HG03378 (cell line): ENCODE measurements around the gene RYR3.

Source experiments
- ATAC-seq: cut with Tn5 transposase; IDR thresholded peaks from one replicate; pipeline ENCODE4 v1.9.1; 2021; ENCODE audit warnings: mild to moderate bottlenecking, moderate library complexity; ENCODE audit not compliant: unreplicated experiment

RYR3 gene

DNA sequence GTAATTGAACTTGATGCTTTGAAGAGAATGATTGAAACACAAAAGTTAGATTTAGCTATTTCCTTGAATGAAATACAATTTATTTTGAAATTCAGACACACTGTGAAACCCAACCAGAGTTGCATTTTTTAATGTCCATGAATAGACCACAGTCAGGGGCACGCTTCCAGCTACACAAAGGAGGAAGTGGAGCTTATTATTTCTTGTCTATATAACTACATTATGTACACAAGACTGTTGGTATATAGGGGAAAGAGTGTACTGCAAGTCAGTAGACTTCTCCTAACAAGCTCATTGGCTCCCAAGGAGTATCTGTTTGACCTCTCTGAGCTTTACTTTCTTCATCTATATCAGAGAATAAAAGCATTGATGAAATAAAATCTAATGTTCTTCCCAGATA, 326.2 kb downstream of the RYR3 start:
- no peak for ATAC-seq

DNA sequence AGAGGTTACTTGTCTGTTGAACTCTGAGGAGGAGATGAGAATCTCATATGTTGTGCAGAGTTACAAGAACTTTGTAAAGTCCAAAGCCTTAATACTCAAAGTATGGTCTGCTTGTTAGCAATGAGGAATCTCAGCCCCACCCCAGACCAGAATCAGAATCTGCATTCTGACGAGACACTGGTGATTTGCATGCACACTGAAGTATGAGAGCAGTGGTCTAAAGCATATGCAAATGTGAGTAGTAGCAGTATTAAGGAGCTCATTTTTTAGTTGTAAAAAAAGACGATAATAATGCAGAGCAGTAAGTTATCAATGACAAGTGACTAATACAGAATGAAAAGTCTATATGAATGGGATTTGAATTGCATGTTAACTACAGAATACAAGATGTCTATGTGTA, 327.7 kb downstream of the RYR3 start:
- ATAC-seq, result no peak

DNA sequence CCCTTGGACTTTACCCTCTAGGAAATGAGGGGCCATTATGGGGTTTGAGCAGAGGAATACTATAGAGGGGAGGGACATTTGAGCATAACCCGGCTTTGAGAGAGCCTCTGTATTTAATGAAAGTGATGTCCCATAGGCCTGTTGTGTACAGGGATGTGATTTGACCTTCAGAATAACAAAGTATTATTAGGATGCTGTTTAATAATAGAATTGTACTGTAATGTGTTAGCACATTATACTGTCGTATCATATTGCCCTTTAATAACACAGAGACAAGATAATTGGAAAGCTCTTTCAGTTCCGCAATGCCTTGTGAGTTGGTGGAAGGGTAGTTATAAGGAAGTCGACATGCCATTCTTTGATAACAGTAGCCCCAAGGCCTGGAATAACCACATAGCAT, 328.3 kb downstream of the RYR3 start:
- no peak for ATAC-seq

DNA sequence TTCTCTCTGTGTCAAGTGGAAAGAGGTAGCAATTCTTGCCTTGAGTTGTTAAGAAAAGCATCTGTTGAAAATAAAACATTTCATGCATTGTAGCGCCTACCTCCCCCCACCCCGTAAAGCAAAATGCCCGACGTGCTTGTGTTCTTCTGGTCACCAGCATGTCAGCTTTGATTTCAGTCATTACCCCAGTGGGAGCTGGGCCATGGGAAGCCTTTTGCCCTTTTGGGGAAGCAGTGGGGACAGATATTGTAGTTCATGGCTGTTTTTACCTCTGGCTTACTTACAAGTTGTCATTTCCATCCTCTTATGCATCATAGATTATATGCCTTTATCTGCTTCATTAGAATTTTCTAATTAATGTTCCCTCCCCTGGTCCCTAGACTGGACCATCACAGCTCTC, 328.7 kb downstream of the RYR3 start:
- ATAC-seq, result no peak

DNA sequence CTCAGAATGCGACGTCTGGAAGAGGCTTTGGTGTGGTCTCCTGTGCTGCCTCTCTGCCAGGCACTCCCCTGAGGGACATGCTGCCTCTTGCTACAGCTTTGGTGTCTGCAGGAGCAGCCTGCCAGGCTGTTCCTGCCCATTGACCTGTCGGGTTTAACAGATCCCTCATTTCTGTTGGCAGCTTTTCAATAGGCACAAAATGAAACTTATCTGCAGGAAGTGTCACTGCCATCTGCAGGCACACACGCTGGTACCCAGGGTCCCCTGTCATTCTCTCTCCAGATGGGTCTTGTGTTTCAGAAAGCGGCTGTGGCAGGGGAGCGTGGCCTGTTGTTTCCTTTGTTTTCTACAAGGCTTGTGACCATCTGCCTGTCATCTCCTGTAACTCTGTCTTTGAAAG, 329.2 kb downstream of the RYR3 start:
- no peak for ATAC-seq

DNA sequence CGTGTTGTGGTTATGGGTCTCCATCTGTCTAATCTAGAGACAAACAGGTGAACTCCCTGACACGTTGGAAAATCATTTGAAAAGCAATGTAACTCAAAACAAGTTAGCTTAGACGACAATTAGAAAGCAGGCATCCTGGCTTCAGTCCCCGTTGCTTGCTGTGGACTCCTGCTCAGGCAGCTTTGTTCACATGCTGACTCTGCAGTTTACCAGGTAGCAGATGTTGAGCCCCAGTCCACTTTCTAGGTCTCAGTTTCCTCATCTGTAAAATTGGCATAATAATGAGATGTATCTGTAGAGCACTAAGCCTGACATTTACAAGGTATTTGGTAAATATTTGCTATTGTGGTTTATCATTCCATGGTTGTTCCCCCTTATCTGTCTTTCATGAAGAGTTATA, 330.3 kb downstream of the RYR3 start:
- no peak for ATAC-seq

DNA sequence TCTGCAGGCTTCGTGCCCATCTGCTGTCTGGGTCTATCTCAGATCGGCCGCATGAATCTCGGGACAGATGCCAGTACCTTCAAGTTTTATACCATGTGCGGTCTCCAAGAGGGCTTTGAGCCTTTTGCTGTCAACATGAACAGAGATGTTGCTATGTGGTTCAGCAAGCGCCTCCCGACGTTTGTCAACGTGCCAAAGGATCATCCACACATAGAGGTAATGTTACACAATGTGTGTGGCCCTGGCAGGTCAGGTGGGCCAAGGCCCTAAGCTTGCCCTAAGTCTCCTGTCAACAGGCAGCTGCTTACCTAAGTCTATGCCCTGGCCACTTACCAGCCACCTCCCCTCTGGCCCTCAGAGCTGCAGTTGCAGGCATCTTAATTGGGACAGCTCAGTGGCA, 333.5 kb downstream of the RYR3 start:
- no peak for ATAC-seq

DNA sequence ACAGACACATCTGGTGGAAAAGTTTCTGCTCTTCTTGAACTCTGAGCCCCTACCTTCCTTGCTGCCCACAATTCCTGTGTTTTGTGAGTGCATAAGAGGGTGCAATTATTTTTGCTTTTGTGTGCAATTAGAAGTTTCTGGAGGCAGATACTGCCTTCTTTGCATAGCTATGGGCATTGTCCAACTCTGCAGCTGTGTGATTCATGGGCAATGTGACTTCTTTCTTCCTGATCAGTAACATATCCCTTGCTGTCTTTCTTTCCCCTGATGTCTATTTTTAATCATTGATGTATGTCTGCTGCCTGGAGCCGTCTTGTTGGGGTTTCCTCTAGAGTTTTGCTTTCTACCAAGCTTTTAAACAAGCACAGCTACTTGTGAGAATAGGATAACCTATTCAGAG, 336.0 kb downstream of the RYR3 start:
- no peak for ATAC-seq

DNA sequence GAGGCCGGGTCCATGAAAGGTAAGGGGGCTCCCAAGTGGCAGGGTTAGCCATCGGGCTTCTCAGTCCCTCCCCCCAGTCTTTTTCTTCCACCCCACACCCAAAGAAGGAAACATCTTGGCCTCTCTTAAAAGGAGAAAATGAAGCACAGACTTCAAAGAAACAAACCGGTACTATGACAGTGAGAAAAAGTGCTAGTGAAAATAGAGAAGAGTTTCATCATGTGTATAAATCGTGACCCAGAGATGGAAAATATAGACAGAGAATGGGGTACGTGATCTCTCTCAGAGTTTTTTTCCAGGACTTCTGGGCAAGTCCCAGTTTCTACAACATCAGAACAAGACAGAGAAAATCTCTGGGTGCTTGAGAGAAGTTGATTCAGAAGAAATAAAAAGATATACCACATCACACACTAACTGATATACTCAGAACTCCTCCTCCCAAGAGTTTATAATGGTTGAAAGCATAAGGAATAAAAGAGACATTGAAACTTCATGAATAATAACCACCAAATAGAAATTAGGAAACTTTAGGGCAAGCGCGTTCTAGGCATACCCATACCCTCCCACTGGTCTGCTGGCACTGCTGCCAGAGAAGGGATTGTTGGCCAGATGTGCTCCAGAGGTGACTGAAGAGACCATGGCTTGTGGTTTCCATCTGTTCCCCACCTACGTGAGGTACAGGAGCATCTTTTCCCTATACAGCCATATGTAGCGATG, 338.6 kb downstream of the RYR3 start:
- ATAC-seq, result no peak

DNA sequence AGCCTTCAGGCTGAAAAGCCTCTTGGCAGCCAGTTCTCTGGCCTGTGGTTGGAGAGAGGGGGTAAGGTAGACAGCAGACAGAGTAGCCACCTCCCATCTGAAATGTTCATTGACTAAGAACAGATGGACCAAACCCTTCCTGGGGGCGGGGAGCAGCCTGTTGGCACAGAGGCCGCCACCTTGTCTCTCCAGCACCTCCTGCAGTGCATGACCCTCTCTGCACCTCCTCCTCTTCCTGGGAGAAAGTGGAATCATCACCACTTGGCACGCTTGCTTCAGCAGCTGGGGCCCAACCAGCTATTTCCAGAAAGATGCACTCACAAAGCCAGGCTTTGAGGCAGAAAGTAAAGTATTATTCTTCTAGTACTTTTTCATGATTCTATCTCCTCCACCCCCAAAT, 344.1 kb downstream of the RYR3 start:
- ATAC-seq, result no peak

DNA sequence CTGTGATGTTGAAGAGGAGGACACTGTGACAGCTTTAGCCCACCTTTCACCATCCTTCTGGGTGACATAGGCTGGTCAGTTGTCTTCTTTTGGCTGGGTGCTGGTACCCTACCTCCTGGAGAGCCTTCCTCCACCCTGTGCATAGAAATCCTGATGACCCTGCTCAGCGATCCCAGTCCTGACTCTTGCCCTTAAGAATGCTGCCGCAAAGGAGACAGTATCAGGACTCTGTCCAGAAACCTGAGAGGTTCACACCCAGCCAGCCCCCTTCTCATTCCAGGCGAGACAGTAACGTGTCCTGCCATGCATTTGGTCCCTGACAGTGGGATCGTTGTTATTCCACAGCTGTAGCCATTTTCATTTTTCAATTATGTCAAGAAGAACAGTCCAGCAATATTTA, 344.7 kb downstream of the RYR3 start:
- ATAC-seq, result no peak

DNA sequence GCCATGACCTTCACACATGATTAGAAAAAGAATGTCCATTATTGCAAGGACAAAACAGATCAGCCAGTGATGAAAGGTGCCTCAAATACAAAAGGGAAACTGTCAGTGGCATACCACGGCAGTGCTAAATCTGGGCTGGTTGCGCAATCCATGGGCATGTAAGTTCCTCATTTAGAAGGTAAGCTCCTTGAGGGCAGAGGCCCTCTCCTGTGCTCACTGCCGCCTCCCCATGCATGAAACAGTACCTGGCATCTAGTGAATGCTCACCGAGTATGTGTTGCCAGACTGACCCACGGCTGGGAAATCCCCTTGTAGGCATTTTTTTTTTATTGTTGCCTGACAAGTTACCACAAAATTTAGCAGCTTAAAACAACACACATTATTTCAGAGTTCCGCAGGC, 345.4 kb downstream of the RYR3 start:
- ATAC-seq, result no peak

DNA sequence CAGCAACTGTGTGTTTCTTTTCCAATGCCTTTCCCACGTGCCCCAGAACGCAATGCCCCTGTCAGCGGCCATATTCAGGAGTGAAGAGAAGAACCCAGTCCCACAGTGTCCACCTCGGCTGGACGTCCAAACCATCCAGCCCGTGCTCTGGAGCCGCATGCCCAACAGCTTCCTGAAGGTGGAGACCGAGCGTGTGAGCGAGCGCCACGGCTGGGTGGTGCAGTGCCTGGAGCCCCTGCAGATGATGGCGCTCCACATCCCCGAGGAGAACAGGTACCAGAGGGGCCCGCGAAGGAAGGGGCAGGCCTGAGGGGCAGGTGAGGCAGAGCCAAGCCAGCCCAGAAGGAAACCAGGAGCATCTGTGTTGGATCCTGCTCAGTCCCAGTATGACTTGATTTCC, 349.4 kb downstream of the RYR3 start:
- ATAC-seq, result no peak

DNA sequence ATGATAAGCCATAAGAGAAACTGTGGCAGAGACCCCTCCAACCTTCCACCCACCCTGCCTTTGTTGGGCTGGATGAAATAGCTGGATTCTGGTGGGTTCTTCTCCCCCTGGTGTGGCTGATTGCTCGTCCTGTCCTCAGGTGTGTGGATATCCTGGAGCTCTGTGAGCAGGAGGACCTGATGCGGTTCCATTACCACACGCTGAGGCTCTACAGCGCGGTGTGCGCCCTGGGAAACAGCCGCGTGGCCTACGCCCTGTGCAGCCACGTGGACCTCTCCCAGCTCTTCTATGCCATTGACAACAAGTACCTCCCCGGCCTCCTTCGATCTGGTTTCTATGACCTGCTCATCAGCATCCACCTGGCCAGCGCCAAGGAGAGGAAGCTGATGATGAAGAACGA, 351.2 kb downstream of the RYR3 start:
- ATAC-seq, result no peak

DNA sequence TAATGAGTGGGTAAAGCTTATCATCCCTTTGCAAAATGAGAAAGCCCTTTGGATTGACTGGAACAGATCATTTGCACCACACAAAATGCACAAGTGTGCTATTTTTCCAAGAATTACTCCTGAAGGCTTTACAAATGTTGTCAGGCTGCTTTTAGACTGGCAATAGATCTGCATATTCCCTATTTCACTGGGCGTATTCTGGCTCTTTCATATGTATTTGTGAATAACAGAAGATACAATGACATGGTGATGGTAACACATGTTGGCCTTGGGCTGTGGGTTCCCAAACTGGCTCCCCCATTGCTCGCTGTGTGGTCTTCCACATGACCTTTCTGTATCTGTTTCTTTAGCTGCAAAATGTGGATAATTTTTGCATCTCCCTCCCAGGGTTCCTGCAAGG, 354.2 kb downstream of the RYR3 start:
- no peak for ATAC-seq

DNA sequence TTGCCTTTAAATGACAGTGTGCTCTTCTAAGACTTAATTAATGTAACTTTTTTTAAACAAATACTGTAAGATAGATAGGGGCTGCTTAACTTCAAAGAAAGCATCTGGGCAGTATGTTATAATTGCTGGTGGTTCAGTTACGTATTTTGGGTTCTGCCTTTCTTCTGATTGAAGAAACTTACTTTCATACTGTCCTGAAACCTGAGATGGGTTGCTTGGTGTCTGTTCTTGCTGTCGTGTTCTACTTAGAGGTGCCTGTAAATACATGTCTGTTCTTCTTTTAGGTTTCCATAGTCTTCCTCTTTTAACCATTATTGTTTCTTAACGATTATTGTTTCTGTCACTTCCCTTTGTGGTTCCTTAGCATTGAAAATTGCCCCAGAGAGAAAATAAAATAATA, 359.8 kb downstream of the RYR3 start:
- no peak for ATAC-seq

DNA sequence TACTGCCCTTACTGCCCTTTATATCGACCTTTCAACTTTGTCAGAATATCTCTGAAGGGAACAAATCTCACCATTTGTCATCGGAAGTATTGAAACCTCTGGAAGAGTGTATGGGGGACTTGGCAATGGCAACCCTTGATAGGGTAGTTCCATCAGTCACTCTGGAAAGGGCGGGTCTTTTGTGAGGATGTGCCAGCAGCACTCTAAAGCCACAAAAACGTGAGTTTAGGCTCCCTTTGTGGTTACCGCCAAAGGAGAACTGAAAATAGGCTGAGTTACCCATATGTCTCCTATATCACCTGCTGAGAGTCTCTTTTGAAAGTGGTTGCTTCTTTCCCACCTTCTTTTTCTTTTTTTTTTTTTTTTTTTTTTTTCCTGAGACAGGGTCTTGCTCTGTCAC, 360.7 kb downstream of the RYR3 start:
- ATAC-seq, result peak; percentile 89

DNA sequence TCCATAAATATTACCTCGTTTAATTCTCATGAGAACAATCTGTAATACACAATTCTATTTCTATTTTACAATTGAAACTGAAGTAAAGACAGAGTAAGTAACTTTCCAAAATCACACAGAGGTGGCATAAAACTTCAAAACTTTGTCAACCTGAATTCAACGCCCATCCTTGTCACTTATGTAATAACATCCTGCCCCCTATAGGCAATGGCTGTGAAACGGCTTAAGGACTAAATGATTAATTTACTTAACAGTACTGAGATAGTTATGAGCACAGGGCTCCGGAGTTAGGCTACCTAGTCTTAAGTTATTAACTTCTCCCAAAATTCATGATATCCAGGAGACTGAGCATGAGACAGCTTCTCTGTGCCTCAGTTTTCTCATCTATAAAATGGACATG, 364.5 kb downstream of the RYR3 start:
- no peak for ATAC-seq

DNA sequence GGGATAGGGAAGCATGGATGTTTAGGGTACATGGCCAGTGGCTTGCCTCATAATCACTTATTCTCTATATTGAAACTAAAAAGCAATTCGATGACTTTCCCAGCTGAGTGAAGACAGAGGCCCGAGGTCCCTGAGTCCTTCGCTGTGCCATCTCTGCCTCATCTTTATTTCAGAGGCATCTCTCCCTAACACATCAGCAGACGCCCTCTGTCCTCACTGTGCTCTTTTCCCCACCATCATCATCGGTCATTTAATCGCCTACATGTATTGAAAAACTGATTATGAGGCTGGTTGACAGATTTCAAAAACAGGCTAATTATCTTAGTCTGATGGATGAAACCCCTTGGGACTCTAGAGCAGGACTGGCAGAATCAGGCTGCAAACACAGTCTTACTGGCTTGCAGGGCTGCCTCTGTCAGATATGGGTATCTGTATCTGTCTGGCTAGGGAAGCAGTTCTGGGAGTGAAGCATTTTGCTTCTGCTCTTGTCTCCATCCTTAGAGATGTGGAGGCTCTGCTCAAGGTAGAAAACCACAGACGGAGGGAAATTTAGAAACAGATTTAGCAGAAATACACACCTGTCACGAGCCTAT, 366.6 kb downstream of the RYR3 start:
- no peak for ATAC-seq

DNA sequence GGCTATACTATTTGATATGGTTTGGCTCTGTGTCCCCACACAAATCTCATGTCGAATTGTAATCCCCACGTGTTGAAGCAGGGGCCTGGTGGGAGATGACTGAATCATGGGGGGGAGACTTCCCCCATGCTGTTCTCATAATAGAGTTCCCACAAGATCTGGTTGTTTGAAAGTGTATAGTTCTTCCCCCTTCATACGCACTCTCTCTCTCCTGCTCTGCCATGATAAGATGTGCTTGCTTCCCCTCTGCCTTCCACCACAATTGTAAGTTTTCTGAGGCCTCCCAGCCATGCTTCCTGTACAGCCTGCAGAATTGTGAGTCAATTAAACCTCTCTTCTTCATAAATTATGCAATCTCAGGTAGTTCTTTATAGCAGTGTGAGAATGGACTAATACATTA, 367.4 kb downstream of the RYR3 start:
- ATAC-seq, result no peak

DNA sequence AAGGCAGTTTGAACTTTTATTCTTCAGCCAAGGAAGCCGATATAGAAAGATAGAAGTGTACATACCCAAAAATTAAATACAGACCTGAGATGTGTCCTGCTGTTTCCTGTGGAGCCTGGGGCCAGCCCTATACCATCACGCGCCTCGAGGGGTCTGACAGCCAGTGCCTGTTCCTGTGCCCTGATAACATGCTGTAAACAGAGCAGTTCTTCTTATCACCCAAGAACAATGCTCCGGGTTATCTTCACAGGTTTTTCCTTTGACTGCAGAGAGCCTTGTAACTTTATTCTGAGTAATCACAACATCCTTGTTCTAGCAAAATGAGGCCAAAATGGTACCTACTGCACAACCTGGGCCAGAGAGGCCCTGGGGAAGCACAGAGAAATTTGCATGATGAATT, 367.8 kb downstream of the RYR3 start:
- no peak for ATAC-seq

DNA sequence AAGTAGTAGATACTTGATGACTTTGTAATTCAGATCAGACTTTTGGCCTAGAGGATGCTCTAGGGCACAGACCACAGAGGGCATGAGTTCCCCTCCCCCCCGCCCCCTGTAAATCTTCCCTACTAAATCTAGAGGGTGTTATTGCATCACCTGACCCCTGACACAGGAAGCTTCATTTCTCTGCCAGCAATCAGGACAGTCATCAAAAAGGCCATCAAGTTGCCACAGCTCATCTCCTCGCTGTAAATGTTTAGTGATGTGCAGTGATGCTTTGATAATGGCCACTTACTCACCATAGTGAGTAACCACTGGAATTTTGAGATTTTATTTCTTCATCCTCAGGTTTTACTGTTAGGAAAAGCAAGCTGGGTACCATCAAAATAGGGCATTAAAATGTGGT, 368.3 kb downstream of the RYR3 start:
- no peak for ATAC-seq

DNA sequence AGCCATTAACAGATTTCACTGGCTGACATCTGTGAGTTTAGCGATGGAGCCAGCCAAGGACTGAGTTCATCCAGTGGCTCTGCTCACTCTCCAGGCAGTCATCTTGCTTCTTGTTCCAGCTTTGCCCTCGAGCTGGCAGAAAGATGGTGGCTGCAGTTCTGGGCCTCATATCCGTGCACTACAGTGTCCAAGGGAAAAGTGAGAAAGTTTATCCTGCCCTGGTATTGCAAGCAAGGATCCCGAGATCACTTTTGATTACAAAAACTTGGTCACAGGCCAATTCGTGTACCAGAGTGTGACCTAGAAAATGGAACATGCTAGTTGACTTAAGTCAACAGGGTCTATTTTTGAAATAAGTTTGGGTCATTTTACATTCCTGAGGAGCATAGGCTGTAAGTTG, 369.6 kb downstream of the RYR3 start:
- ATAC-seq, result no peak
